Measurements from ENCODE around the gene NOP14. TPM values are rescaled to one million over a fixed set of nuclear protein-coding genes. Genes with fewer than 3 reads are reported as not detected.

Gene NOP14
- total RNA-seq, 1 donor from 2014 or later: 35.3 TPM

DNA sequence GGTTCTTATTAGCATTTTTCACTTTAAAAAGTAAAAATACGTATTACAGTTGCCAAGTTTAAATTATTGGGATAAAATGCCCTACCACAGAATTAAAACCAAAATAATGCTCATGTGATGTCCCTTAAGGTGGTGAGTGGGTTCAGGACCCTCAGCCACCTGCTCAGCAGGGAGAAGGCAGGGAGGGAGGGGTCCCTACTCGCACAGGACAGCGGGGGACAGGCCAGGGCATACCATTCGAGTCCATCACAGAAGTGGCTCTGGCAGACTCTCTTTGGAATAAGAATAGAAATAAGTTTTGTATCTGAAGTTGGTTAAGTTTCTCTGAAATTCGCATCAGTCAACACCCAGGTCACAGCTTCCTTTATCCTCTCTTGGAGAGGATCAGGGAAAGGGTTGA lies 37.7 kb downstream of the NOP14 start:
- DNase-seq (ENCODE audit: low read depth) (no peak), FAIRE-seq (no peak)
- peaks cover 40% of the 10 kb centered on the region for H4K20me1 ChIP-seq (ENCODE audit: insufficient read depth, low read length)
- H3K36me3 Mint-ChIP-seq (ENCODE audit: low read depth, unreplicated experiment): peaks cover 23% of the 10 kb centered on the region
- H3K9me3 ChIP-seq (ENCODE audit: insufficient read depth, low read depth, low read length): no peaks in the 10 kb centered on the region
- no peaks in the 10 kb centered on the region for H3K27me3 ChIP-seq (ENCODE audit: insufficient read depth, low read length)
- H3K36me3 ChIP-seq (ENCODE audit: insufficient read depth, low read length): peaks cover 20% of the 10 kb centered on the region
- peaks cover 49% of the 10 kb centered on the region for H3K79me2 ChIP-seq (ENCODE audit: insufficient read depth, low read length)
- H3K27ac ChIP-seq (ENCODE audit: low read depth, low read length): no peak overlapping the region
- no peak overlapping the region for H3K9ac ChIP-seq (ENCODE audit: low read length)
- no peak overlapping the region for H3K4me3 ChIP-seq (ENCODE audit: insufficient read depth, low read depth, low read length)
- no peaks in the 10 kb centered on the region for H3K9me3 Mint-ChIP-seq (ENCODE audit: unreplicated experiment)
- TF ChIP-seq, protein P1, sequence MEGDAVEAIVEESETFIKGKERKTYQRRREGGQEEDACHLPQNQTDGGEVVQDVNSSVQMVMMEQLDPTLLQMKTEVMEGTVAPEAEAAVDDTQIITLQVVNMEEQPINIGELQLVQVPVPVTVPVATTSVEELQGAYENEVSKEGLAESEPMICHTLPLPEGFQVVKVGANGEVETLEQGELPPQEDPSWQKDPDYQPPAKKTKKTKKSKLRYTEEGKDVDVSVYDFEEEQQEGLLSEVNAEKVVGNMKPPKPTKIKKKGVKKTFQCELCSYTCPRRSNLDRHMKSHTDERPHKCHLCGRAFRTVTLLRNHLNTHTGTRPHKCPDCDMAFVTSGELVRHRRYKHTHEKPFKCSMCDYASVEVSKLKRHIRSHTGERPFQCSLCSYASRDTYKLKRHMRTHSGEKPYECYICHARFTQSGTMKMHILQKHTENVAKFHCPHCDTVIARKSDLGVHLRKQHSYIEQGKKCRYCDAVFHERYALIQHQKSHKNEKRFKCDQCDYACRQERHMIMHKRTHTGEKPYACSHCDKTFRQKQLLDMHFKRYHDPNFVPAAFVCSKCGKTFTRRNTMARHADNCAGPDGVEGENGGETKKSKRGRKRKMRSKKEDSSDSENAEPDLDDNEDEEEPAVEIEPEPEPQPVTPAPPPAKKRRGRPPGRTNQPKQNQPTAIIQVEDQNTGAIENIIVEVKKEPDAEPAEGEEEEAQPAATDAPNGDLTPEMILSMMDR (IDR thresholded peaks at IDR 0.05; ENCODE audit: insufficient read depth, low read depth, low read length): no peak
- TF ChIP-seq EZH2 (IDR thresholded peaks at IDR 0.05; ENCODE audit: insufficient read depth, low read length): no peak
- no peak overlapping the region for H2AFZ ChIP-seq (ENCODE audit: low read depth, low read length)
- peaks cover 11% of the 10 kb centered on the region for H3K4me1 ChIP-seq (ENCODE audit: insufficient read depth, low read length)
- peaks cover 14% of the 10 kb centered on the region for H3K4me1 Mint-ChIP-seq (ENCODE audit: low read depth, unreplicated experiment)
- H3K27ac Mint-ChIP-seq (ENCODE audit: unreplicated experiment): no peak overlapping the region
- H3K4me3 Mint-ChIP-seq (ENCODE audit: unreplicated experiment): no peak overlapping the region
- H3K27me3 Mint-ChIP-seq (ENCODE audit: low read depth, unreplicated experiment): no peaks in the 10 kb centered on the region
- no peak overlapping the region for H3K4me2 ChIP-seq (ENCODE audit: low read length)

DNA sequence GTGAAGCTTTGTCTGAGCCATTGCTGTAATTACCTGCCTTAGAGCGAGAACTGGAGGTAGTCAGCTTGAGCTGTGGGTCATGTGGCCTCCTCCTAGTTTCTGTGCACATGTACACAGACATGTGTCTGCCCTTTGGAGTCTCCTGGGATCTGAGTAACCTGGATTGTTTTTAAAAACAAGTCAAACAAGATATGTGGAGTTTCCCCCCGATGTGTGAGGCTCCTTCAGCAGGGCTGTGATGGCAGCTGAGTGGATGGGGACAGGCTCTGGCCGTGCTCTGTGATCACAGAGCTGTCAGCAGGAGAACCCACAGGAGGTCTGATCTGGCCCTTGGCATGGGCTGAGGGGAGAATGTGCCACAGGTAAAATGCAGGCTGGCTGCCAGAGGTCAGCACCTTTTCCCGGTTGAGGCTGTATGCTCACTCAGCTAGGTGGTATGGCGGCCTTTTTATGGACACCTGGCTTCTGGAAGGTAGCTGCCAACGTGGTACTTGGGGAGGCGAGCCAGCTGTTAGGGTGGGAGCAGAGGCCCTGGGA lies 38.4 kb downstream of the NOP14 start:
- H3K9ac ChIP-seq (ENCODE audit: low read length): no peak overlapping the region
- H3K27me3 ChIP-seq (ENCODE audit: insufficient read depth, low read length): no peaks in the 10 kb centered on the region
- FAIRE-seq: no peak
- H3K4me2 ChIP-seq (ENCODE audit: low read length): no peak overlapping the region
- H3K79me2 ChIP-seq (ENCODE audit: insufficient read depth, low read length): peaks cover 56% of the 10 kb centered on the region
- H3K27ac Mint-ChIP-seq (ENCODE audit: unreplicated experiment): peak overlapping the region; percentile 34
- H3K4me1 ChIP-seq (ENCODE audit: insufficient read depth, low read length): peaks cover 11% of the 10 kb centered on the region
- peaks cover under 1% of the 10 kb centered on the region for H3K9me3 Mint-ChIP-seq (ENCODE audit: unreplicated experiment)
- TF ChIP-seq, protein P1 (IDR thresholded peaks at IDR 0.05; ENCODE audit: insufficient read depth, low read depth, low read length): no peak
- TF ChIP-seq EZH2 (IDR thresholded peaks at IDR 0.05; ENCODE audit: insufficient read depth, low read length): no peak
- no peak overlapping the region for H2AFZ ChIP-seq (ENCODE audit: low read depth, low read length)
- peaks cover 36% of the 10 kb centered on the region for H4K20me1 ChIP-seq (ENCODE audit: insufficient read depth, low read length)
- H3K36me3 ChIP-seq (ENCODE audit: insufficient read depth, low read length): peaks cover 20% of the 10 kb centered on the region
- H3K27ac ChIP-seq (ENCODE audit: low read depth, low read length): no peak overlapping the region
- no peaks in the 10 kb centered on the region for H3K27me3 Mint-ChIP-seq (ENCODE audit: low read depth, unreplicated experiment)
- DNase-seq (ENCODE audit: low read depth): no peak
- no peaks in the 10 kb centered on the region for H3K9me3 ChIP-seq (ENCODE audit: insufficient read depth, low read depth, low read length)
- H3K36me3 Mint-ChIP-seq (ENCODE audit: low read depth, unreplicated experiment): peaks cover 29% of the 10 kb centered on the region
- no peak overlapping the region for H3K4me3 ChIP-seq (ENCODE audit: insufficient read depth, low read depth, low read length)
- H3K4me1 Mint-ChIP-seq (ENCODE audit: low read depth, unreplicated experiment): peaks cover 14% of the 10 kb centered on the region
- no peak overlapping the region for H3K4me3 Mint-ChIP-seq (ENCODE audit: unreplicated experiment)

- H3K4me3 Mint-ChIP-seq (ENCODE audit: unreplicated experiment): no peak overlapping the region
- peaks cover 32% of the 10 kb centered on the region for H4K20me1 ChIP-seq (ENCODE audit: insufficient read depth, low read length)
- DNase-seq (ENCODE audit: low read depth) (no peak), FAIRE-seq (no peak)
- peaks cover 1% of the 10 kb centered on the region for H3K9me3 Mint-ChIP-seq (ENCODE audit: unreplicated experiment)
- H2AFZ ChIP-seq (ENCODE audit: low read depth, low read length): no peak overlapping the region
- peaks cover 60% of the 10 kb centered on the region for H3K79me2 ChIP-seq (ENCODE audit: insufficient read depth, low read length)
- H3K4me1 Mint-ChIP-seq (ENCODE audit: low read depth, unreplicated experiment): peaks cover 14% of the 10 kb centered on the region
- H3K9ac ChIP-seq (ENCODE audit: low read length): no peak overlapping the region
- no peak overlapping the region for H3K27ac Mint-ChIP-seq (ENCODE audit: unreplicated experiment)
- H3K4me2 ChIP-seq (ENCODE audit: low read length): no peak overlapping the region
- no peaks in the 10 kb centered on the region for H3K9me3 ChIP-seq (ENCODE audit: insufficient read depth, low read depth, low read length)
- TF ChIP-seq, protein P1 (IDR thresholded peaks at IDR 0.05; ENCODE audit: insufficient read depth, low read depth, low read length): no peak
- TF ChIP-seq EZH2 (IDR thresholded peaks at IDR 0.05; ENCODE audit: insufficient read depth, low read length): no peak
- H3K36me3 Mint-ChIP-seq (ENCODE audit: low read depth, unreplicated experiment): peaks cover 33% of the 10 kb centered on the region
- H3K4me3 ChIP-seq (ENCODE audit: insufficient read depth, low read depth, low read length): no peak overlapping the region
- no peaks in the 10 kb centered on the region for H3K27me3 ChIP-seq (ENCODE audit: insufficient read depth, low read length)
- H3K27me3 Mint-ChIP-seq (ENCODE audit: low read depth, unreplicated experiment): no peaks in the 10 kb centered on the region
- no peak overlapping the region for H3K27ac ChIP-seq (ENCODE audit: low read depth, low read length)
- peaks cover 11% of the 10 kb centered on the region for H3K4me1 ChIP-seq (ENCODE audit: insufficient read depth, low read length)
- peaks cover 18% of the 10 kb centered on the region for H3K36me3 ChIP-seq (ENCODE audit: insufficient read depth, low read length)
Observed at GRCh38 chr4:2924286-2924685, 38.9 kb downstream of the NOP14 start.
